Kidney (tissue), 14 donors: ENCODE measurements around the gene CLIP3. TPM values are rescaled to one million over a fixed set of nuclear protein-coding genes. Genes with fewer than 3 reads are reported as not detected.

Source experiments
- DNase-seq, 5 donors: peaks; one replicate each; pipeline ENCODE4 v3.0.0-alpha.2; 2013 to 2020
- FAIRE-seq: peaks from 2 replicates; lab custom pipeline; 2012; peaks lifted over from hg19 to GRCh38; lab: Jason Lieb, UNC
- H3K27ac ChIP-seq, 2 donors: one replicate each; pipeline ENCODE4 v1.7.0; 2013; ENCODE audit warnings: low read depth in 2 of 2, low read length in 2 of 2, inconsistent platforms in 1 of 2
- H3K27me3 ChIP-seq: one replicate; pipeline ENCODE4 v1.7.1; 2013; ENCODE audit warnings: low read length, inconsistent platforms; ENCODE audit not compliant: control insufficient read depth, insufficient read depth
- H3K36me3 ChIP-seq, 3 donors: one replicate each; pipeline versions ENCODE4 v1.7.0 to v1.7.1; 2013; ENCODE audit warnings: low read length in 3 of 3, control low read depth in 1 of 3, inconsistent platforms in 1 of 3; ENCODE audit not compliant: insufficient read depth in 3 of 3, control insufficient read depth in 2 of 3
- H3K4me1 ChIP-seq, 3 donors: one replicate each; pipeline versions ENCODE4 v1.7.0 to v1.7.1; 2013; ENCODE audit warnings: low read length in 3 of 3, inconsistent platforms in 1 of 3, low read depth in 1 of 3; ENCODE audit not compliant: control insufficient read depth in 2 of 3, insufficient read depth in 2 of 3
- H3K4me3 ChIP-seq, 3 donors: one replicate each; pipeline versions ENCODE4 v1.7.0 to v1.8.1; 2013; ENCODE audit warnings: low read length in 3 of 3, control low read depth in 1 of 3, inconsistent platforms in 1 of 3
- H3K9ac ChIP-seq, 3 donors: one replicate each; pipeline versions ENCODE4 v1.7.0 to v1.7.1; 2013; ENCODE audit warnings: low read length in 3 of 3, control low read depth in 1 of 3, inconsistent platforms in 1 of 3
- H3K9me3 ChIP-seq, 3 donors: one replicate each; pipeline versions ENCODE4 v1.7.0 to v1.7.1; 2013; ENCODE audit warnings: low read length in 3 of 3, control low read depth in 1 of 3, inconsistent platforms in 1 of 3; ENCODE audit not compliant: control insufficient read depth in 2 of 3, insufficient read depth in 1 of 3
- intact Hi-C: fragments of 100-400 bp; cut with DNase I; formaldehyde crosslinking; loops from one replicate; pipeline ENCODE4 v1.11.1; 2022
- polyA plus RNA-seq: library from polyadenylated mRNA; stranded (reverse); fragments of 350-450 nt; fragmentation: Illumina TruSeq; extraction: RNeasy Lipid Tissue Mini Kit (QIAGEN cat#74804); gene quantifications from one replicate; pipeline ENCODE4 v1.2.3, GENCODE V29; 2014; ENCODE audit warnings: low read depth, low replicate concordance; ENCODE audit not compliant: insufficient read depth
- total RNA-seq: library from RNA; stranded (reverse); fragmentation: NEBNext Ultra II Directional; extraction: Animal tissue kit (Norgen Biotek cat#: 25700); gene quantifications from one replicate; pipeline ENCODE4 v1.2.1, GENCODE V29; 2021
- TF ChIP-seq, protein P1 (sequence below): IDR thresholded peaks from 3 replicates; pipeline ENCODE4 v1.5.1; 2012; ENCODE audit warnings: mild to moderate bottlenecking, moderate library complexity, borderline replicate concordance; ENCODE audit not compliant: insufficient read depth; ENCODE audit errors: extremely low read depth
- donor health status: control.
- donor health status: control.
- donor health status: control.
- donor health status: control.
- donor health status: control.
- donor health status: DM: yes; HTN: yes; CAD: no.
- donor health status: Normal renal cell carcinoma (clear cell type).

CLIP3 gene
- total and polyA plus RNA-seq, 2 donors from 2014 or later, result 10.3 to 12.3 TPM

DNA sequence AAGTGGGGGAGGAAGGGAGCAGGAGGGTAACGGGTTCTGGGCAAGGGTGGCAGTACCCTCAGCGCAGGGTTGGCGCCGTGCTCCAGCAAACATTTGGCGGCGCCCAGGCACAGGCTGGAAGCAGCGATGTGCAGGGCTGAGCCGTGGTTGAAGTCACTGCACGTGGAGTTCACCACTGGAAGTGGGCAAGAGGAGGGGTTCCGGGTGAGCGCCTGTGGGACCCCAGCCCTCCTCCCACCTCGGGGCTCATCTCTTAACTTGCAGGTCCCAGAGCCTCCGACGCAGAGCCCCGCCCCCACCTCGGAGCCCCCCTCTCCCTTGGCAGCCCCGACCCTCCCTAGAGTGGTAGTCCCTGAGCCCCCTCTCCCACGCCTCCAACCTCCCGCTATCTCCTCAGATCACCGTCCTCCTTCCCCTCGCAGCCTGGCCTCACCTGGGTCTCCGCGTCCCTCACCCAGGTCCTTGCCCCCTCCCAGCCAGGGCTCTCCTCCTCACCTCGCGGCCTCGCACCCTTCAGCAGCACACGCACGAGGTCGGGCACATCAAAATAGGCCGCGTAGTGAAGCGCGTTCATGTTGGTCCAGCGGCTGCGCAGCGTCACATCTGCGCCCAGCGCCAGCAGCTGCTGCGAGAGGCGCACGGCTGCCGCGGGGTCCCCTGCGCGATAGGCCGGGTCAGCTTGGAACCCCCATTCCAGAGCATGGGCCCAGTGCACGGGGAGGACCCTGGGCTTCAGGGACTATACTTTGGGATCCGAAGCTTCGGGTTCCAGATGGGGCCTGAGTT lies 6.4 kb downstream of the CLIP3 start:
- Histone ChIP-seq H3K27ac (no peak overlapping the region), H3K27me3 (no peaks in the 10 kb centered on the region), H3K36me3 (no peaks in the 10 kb centered on the region), H3K4me1 (no peaks in the 10 kb centered on the region), H3K9me3 (no peaks in the 10 kb centered on the region), H3K4me3 (no peak overlapping the region), H3K9ac (no peak overlapping the region)
- DNase-seq (no peak), FAIRE-seq (no peak)
- intact Hi-C loops, result no loop called here
- TF ChIP-seq, protein P1, sequence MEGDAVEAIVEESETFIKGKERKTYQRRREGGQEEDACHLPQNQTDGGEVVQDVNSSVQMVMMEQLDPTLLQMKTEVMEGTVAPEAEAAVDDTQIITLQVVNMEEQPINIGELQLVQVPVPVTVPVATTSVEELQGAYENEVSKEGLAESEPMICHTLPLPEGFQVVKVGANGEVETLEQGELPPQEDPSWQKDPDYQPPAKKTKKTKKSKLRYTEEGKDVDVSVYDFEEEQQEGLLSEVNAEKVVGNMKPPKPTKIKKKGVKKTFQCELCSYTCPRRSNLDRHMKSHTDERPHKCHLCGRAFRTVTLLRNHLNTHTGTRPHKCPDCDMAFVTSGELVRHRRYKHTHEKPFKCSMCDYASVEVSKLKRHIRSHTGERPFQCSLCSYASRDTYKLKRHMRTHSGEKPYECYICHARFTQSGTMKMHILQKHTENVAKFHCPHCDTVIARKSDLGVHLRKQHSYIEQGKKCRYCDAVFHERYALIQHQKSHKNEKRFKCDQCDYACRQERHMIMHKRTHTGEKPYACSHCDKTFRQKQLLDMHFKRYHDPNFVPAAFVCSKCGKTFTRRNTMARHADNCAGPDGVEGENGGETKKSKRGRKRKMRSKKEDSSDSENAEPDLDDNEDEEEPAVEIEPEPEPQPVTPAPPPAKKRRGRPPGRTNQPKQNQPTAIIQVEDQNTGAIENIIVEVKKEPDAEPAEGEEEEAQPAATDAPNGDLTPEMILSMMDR, result no peak

DNA sequence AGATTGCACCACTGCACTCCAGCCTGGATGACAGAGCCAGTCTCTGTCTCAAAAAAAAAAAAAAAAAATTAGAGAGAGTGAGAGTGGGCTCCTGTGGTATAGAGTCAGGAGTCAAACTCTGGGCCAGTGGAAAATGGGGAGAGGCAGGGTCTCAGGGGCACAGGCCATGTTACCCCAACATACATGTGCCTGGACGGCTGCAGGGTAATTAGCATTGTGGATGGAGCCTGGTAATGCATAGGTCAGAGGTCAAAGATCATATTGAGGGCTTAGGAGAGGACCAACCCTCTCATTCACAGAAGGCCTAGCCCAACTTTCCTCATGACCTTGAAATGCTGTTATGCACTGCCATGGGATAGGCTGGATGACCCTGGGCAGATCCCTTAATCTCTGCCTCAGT lies 7.1 kb downstream of the CLIP3 start:
- TF ChIP-seq, protein P1, result no peak
- no peaks in the 10 kb centered on the region for H3K9me3 ChIP-seq
- H3K9ac ChIP-seq, result no peak overlapping the region
- FAIRE-seq (no peak), DNase-seq (no peak)
- intact Hi-C loops, result no loop called here
- H3K4me1 ChIP-seq, result no peaks in the 10 kb centered on the region
- no peaks in the 10 kb centered on the region for H3K27me3 ChIP-seq
- no peaks in the 10 kb centered on the region for H3K36me3 ChIP-seq
- H3K4me3 ChIP-seq, result no peak overlapping the region
- no peak overlapping the region for H3K27ac ChIP-seq

DNA sequence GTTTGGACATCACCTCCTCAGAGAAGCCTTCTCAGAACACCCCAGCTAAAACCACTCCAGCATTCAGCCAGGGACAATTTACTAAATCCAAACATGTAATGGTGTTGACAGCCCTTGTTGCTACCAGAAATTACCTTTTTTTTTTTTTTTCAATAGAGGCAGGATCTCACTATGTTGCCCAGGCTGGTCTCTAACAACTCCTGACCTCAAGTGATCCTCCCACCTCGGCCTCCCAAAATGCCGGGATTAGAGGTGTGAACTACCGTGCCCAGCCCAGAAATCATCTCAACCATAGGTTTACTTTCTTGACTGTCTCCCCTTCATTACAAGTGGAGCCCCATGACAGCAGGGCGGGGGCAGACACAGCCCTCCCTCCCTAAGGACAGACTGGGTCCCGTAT lies 9.2 kb downstream of the CLIP3 start:
- TF ChIP-seq, protein P1, result no peak
- FAIRE-seq (no peak), DNase-seq (no peak)
- Histone ChIP-seq H3K27ac (no peak overlapping the region), H3K4me1 (no peaks in the 10 kb centered on the region), H3K9me3 (no peaks in the 10 kb centered on the region), H3K9ac (no peak overlapping the region), H3K27me3 (no peaks in the 10 kb centered on the region), H3K4me3 (no peak overlapping the region), H3K36me3 (no peaks in the 10 kb centered on the region)
- intact Hi-C loops, result no loop called here
